Right ventricle myocardium inferior (tissue), 1 donor: ENCODE data around the gene TMEM229B. TPM values are rescaled to one million over a fixed set of nuclear protein-coding genes. Genes with fewer than 3 reads are reported as not detected.

ENCODE experiments used
- ATAC-seq: fragments of 200-7000 bp; cut with Tn5 transposase; one replicate; pipeline ENCODE4 v1.9.1; 2020; ENCODE audit warnings: mild to moderate bottlenecking, moderate library complexity
- DNase-seq: peaks from one replicate; pipeline ENCODE4 v3.0.0; 2021; ENCODE audit errors: missing footprints
- intact Hi-C: fragments of 100-400 bp; cut with DNase I; formaldehyde crosslinking; loops from one replicate; pipeline ENCODE4 v1.11.0; 2022
- total RNA-seq: library from RNA; stranded (reverse); fragmentation: NEBNext Ultra II Directional; extraction: Animal tissue kit (Norgen Biotek cat#: 25700); gene quantifications from one replicate; pipeline ENCODE4 v1.2.1, GENCODE V29; 2021
- donor health status: DM: no; HTN: yes; CAD: no; lungs with severe emphysema.

TMEM229B gene
- total RNA-seq, 1 donor from 2014 or later, result 4.2 TPM

DNA sequence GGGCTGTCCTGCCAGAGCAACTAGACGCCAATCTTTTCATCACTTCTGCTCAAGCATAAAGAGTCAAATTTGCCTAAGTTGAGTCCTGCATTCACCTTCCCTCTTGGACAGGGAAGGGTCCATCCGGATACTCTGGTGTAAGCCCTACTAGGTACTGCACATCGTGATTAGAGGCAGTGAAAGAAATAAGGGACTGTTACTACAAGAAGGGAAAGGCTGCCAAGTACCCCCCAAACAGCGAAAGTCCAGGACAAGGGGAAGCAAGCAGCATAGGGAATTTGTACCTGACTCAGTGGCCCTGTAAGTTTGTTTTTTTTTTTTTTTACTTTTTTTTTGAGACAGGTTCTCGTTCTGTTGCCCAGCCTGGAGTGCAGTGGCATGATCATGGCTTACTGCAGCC, 30.9 kb upstream of the TMEM229B start:
- DNase-seq, result no peak
- no peak for ATAC-seq
- intact Hi-C loops, result no loop called here

- intact Hi-C loops, result no loop called here
- peak; percentile 45 for ATAC-seq
- DNase-seq, result no peak
Observed at GRCh38 chr14:67517083-67517482, 28.6 kb upstream of the TMEM229B start.

GRCh38 chr14:67516676-67517075, 28.2 kb upstream of the TMEM229B start:
- ATAC-seq (no peak), DNase-seq (no peak)
- intact Hi-C loops, result no loop called here

GRCh38 chr14:67515386-67516079, 27.0 kb upstream of the TMEM229B start:
- peak; percentile 31 for ATAC-seq
- no peak for DNase-seq
- intact Hi-C loops, result no loop called here

- ATAC-seq (peak; percentile 43), DNase-seq (peak; percentile 67)
- intact Hi-C loops, result loop anchor here (5.0 kb wide), 1 partner anchor 88 kb away; no protein-coding TSS in a partner anchor
Observed at GRCh38 chr14:67514650-67515385, 26.3 kb upstream of the TMEM229B start.

- no peak for DNase-seq
- intact Hi-C loops, result loop anchor here (5.0 kb wide), 1 partner anchor 87 kb away; no protein-coding TSS in a partner anchor
- no peak for ATAC-seq
Observed at GRCh38 chr14:67514203-67514607, 25.7 kb upstream of the TMEM229B start.

- ATAC-seq (no peak), DNase-seq (no peak)
- intact Hi-C loops, result loop anchor here (5.0 kb wide), 1 partner anchor 86 kb away; no protein-coding TSS in a partner anchor
Observed at GRCh38 chr14:67513631-67514108, 25.1 kb upstream of the TMEM229B start.

DNA sequence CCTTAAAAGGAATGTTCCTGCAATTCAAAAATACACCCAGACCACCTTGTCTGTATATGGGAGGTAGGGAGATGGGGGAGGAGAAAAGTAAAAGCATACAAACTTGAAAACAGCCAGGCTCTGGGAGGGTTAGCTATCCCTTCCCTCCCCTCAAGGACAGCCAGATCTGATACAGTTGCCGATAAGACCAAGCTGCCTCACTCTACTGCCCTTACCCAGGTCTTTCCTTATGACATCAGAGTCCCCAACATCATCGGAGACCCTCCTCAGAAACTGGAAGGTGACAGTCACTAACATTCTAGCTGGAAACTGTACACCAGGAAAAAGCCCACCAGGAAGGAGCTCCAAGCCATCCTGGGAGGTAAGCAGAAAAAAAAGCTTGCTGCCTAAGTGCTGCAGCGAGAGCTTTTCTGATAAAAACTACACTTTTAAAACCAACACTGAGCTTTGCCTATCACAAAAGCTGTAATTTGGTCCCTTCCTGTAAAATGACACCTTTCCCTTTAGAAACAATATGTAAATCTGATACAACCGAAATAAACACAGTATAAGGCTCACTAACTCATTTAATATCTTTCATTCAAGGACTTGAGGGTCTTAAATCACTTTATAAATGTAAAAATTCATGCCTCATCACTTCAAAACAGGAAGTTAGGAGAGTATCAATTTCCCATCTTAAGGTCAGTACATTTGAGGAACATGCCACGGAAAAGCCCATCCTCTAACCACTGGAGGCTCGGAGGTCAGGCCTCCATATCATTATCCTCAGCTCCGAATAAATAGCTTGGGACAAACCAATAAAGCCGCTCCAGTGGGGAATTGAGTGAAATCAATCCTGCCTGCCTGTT, 24.2 kb upstream of the TMEM229B start:
- ATAC-seq, result no peak
- intact Hi-C loops, result loop anchor here (5.0 kb wide), 1 partner anchor 85 kb away; no protein-coding TSS in a partner anchor

DNA sequence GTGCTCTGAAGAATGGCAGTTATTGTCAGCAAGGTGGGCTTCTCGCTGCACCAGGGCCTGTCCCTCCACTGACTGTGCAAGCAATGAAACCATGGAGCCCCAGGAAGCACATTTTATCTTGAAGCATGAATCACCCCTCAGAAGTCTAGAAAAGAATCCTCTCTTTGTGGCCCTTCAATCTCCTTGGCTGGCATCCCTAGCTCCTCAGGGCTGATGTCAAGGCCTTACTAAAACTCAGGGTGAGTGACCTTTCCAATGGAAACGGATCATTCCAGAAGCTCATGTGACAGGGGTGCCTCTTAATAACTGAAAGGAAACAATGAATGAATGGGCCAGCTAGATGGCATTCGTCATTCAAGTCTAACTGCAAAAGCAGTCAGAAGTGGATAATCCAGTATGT, 22.3 kb upstream of the TMEM229B start:
- DNase-seq, result no peak
- intact Hi-C loops, result loop anchor here (5.0 kb wide), 1 partner anchor 84 kb away; no protein-coding TSS in a partner anchor
- ATAC-seq, result no peak

More for the DNA sequence above, 24.2 kb upstream of the TMEM229B start:
- DNase-seq, result no peak

- no peak for DNase-seq
- intact Hi-C loops, result loop anchor here (5.0 kb wide), 1 partner anchor 83 kb away; no protein-coding TSS in a partner anchor
- no peak for ATAC-seq
Observed at GRCh38 chr14:67510121-67510520, 21.6 kb upstream of the TMEM229B start.

DNA sequence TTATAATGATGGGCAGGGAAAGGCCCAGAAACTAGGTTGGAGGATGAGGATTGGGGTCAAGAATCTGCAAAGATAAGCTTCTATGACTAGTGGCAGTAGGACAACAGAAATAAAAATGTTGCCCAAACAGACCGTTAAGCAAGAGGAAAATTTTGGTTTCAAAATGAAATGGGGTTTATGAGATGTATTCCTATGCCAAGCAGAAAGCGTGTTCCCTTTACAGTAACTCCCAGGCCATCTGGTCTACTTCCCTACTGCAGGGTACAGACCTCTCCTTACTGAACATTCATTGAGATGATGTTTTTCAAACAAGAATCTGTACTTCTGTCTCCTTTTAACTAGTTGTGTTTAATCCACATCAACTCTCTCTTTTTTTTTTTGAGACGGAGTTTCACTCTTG, 20.4 kb upstream of the TMEM229B start:
- intact Hi-C loops, result no loop called here
- ATAC-seq (no peak), DNase-seq (no peak)

- ATAC-seq (no peak), DNase-seq (no peak)
- intact Hi-C loops, result no loop called here
Observed at GRCh38 chr14:67505254-67505653, 16.7 kb upstream of the TMEM229B start.

DNA sequence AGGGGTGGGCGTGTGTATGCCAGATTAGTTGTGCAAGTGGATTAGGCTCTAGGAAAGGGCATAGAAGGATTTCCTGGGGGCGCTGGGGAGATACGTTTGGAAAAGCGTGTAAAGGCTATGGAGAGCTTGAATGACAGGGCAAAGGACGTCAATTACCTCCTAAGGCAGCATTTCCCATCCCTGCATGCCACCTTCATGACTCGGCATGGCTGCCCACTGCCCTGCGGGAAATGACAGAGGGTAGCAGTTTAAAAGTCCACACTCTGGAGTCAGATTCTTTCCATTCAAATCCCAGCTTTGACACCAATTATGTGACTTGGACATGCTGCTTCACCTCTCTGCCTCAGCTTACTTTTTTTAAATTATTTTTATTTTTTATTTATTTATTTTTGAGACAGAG, 14.8 kb upstream of the TMEM229B start:
- ATAC-seq, result no peak
- DNase-seq, result no peak
- intact Hi-C loops, result no loop called here

DNA sequence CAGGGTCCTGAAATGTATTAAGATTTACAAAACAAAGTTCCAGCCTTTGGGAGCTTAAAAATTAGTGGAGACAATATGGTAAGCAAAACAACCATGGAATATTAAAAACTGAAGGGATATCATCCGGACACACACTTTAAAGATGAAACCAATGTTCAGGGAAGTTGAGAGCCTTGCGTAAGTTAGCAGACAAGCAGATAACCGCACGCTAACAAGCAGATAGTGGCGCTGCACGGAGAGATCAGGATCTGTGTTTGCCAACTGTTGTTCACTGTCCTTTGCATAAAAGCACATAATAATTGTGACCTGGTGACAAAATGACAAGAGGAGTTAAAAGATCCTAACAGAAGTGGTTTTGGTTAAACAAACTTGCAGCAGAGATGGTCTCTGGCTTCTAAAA, 14.3 kb upstream of the TMEM229B start:
- no peak for ATAC-seq
- no peak for DNase-seq
- intact Hi-C loops, result no loop called here

DNA sequence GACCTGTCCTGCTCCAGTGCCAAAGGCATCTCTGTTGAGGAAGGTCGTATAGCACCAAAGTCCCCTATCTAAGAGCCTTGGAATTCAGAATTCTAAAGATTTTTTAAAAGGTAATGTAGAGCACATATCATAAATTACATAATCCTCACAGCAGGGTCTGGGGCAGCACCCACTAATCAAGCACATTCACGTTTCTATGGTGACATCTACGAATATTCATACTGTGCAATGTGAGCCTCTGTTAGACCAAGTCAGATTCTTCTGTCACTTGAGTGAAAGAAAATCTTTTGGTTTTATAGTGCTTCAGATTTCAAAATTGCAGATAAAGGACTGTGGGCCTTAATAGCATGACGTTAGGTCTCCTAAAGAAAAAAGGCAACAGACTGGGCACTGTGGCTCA, 13.1 kb upstream of the TMEM229B start:
- no peak for DNase-seq
- intact Hi-C loops, result no loop called here
- no peak for ATAC-seq

DNA sequence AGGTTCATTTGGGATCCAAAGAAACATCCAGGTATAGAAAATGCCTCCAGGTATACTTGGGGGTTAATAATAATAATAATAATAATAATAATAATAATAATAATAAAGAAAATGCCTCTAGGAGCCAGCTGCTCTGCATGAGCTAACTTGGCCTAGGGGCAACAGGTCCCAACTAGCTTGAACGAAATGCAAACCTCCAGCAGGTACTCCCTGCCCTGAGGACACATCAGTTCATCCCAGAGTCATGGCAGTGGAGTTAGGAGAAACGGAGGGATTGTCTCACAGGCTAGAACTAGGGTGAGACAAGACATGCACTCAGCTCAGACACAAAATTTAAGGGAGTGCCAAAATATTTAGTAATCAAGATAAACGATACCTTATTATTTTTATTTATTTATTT, 12.5 kb upstream of the TMEM229B start:
- intact Hi-C loops, result no loop called here
- ATAC-seq, result no peak

GRCh38 chr14:67497716-67498115, 9.2 kb upstream of the TMEM229B start:
- intact Hi-C loops, result no loop called here
- DNase-seq, result no peak
- ATAC-seq, result no peak

More for the DNA sequence above, 12.5 kb upstream of the TMEM229B start:
- DNase-seq, result no peak

GRCh38 chr14:67497216-67497615, 8.7 kb upstream of the TMEM229B start:
- no peak for ATAC-seq
- DNase-seq, result no peak
- intact Hi-C loops, result no loop called here

DNA sequence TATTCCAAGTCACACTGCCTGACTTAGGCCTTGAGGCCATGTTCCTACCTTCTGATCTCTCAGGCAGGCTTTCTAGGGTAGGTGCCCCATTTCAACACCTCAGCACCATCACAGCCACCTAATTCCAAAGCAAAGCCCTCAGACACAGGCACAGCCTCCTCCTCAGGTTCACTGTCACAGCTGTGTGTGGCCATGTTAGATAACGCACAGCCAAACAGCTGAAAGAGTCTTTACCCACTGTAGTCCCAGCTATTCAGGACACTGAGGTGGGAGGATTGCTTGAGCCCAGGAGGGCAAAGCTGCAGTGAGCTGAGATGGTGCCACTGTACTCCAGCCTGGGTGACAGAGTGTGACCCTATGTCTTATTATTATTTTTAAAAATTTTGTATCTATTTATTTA, 7.3 kb upstream of the TMEM229B start:
- DNase-seq, result no peak
- intact Hi-C loops, result no loop called here
- no peak for ATAC-seq
